Measurements from ENCODE around the gene CTXND2. TPM values are rescaled to one million over a fixed set of nuclear protein-coding genes. Genes with fewer than 3 reads are reported as not detected.

CTXND2 gene
- total RNA-seq, 2 experiments from 2014 or later: not detected

DNA sequence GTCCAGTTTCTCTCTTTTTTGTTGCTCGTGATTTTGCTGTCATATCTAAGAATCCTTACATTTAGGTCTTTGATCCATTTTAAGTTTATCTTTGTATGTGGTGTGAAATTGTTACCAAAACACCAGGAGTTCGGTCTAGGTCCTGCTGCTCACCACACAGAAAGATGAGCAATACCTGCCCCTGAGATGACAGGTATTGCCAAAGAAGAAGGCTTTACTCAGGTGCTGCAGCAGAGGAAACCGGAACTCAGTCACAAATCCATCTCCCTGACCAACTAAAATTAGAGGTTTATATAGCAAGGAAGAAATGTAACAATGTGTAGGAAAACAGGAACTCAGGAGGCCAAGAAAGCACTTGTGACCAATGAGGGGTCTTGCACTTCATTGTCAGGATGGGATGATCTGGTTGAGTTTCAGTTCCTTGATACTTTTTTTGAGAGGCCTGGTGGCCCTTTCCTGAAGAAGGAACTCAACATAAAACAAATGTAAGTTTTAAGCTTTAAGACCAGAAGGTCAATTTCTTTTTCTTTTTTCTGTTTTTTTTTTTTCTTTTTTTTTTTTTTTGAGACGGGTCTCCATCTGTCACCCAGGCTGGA lies 22.7 kb downstream of the CTXND2 start:
- intact Hi-C loops (cut with DNase I, micrococcal nuclease): loop anchor here in 1 of 2 experiments (5.0 kb wide), 1 partner anchor 463 kb away; the partner anchor contains the start of gene SELENBP1
- H3K36me3 ChIP-seq (ENCODE audit: insufficient read depth, low read length): no peaks in the 10 kb centered on the region
- ChIA-PET POLR2A (no interaction called here), CTCF (interaction anchor here (1.3 kb wide), 1 partner anchor 13 kb away, joined by 4 read pairs; no protein-coding TSS in a partner anchor)
- H3K9me3 Mint-ChIP-seq: no peaks in the 10 kb centered on the region
- H3K4me3 ChIP-seq (ENCODE audit: low read length): no peak overlapping the region
- ATAC-seq (ENCODE audit: poor library complexity): no peak
- H3K4me3 Mint-ChIP-seq: no peak overlapping the region
- H3K27ac Mint-ChIP-seq: no peak overlapping the region
- no peaks in the 10 kb centered on the region for H3K4me1 ChIP-seq (ENCODE audit: insufficient read depth, low read length)
- H3K27me3 ChIP-seq (ENCODE audit: control insufficient read depth in 1 of 2, insufficient read depth in 2 of 2, low read length in 2 of 2): no peaks in the 10 kb centered on the region
- no peak for DNase-seq
- no peak overlapping the region for H3K27ac ChIP-seq (ENCODE audit: low read depth in 1 of 2, low read length in 2 of 2)
- H3K9me3 ChIP-seq (ENCODE audit: control insufficient read depth in 1 of 2, insufficient read depth in 1 of 2, low read length in 2 of 2): no peaks in the 10 kb centered on the region
- no peaks in the 10 kb centered on the region for H3K36me3 Mint-ChIP-seq (ENCODE audit: low read depth)
- H3K27me3 Mint-ChIP-seq: no peaks in the 10 kb centered on the region
- no peaks in the 10 kb centered on the region for H3K4me1 Mint-ChIP-seq (ENCODE audit: low read depth)
- TF ChIP-seq, protein P1, sequence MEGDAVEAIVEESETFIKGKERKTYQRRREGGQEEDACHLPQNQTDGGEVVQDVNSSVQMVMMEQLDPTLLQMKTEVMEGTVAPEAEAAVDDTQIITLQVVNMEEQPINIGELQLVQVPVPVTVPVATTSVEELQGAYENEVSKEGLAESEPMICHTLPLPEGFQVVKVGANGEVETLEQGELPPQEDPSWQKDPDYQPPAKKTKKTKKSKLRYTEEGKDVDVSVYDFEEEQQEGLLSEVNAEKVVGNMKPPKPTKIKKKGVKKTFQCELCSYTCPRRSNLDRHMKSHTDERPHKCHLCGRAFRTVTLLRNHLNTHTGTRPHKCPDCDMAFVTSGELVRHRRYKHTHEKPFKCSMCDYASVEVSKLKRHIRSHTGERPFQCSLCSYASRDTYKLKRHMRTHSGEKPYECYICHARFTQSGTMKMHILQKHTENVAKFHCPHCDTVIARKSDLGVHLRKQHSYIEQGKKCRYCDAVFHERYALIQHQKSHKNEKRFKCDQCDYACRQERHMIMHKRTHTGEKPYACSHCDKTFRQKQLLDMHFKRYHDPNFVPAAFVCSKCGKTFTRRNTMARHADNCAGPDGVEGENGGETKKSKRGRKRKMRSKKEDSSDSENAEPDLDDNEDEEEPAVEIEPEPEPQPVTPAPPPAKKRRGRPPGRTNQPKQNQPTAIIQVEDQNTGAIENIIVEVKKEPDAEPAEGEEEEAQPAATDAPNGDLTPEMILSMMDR (IDR thresholded peaks at IDR 0.05): no peak

DNA sequence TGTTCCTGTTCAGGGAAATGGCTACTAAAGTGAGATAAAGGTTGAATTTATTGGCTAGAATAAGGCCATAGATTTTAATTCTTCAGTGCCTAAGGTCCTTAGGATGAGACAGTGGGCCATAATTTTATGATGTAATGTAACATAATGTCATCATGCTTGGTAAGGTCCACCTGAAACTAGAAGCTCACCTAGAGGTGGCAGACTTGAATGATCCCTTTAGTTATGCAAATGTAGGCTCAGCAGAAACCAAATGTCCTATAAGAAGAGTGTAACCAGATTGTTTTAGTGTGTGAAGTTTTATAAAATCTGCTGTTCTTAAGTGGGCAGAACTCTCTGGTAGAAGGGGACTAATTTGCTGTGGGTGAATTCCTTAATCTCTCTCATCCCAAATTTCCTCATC lies 25.7 kb downstream of the CTXND2 start:
- Mint-ChIP-seq H3K27me3 (no peaks in the 10 kb centered on the region), H3K9me3 (no peaks in the 10 kb centered on the region), H3K27ac (no peak overlapping the region), H3K36me3 (ENCODE audit: low read depth) (no peaks in the 10 kb centered on the region), H3K4me1 (ENCODE audit: low read depth) (no peaks in the 10 kb centered on the region), H3K4me3 (no peak overlapping the region)
- ATAC-seq (ENCODE audit: poor library complexity) (no peak), DNase-seq (no peak)
- Histone ChIP-seq H3K4me1 (ENCODE audit: insufficient read depth, low read length) (no peaks in the 10 kb centered on the region), H3K36me3 (ENCODE audit: insufficient read depth, low read length) (no peaks in the 10 kb centered on the region), H3K27me3 (ENCODE audit: control insufficient read depth in 1 of 2, insufficient read depth in 2 of 2, low read length in 2 of 2) (no peaks in the 10 kb centered on the region), H3K9me3 (ENCODE audit: control insufficient read depth in 1 of 2, insufficient read depth in 1 of 2, low read length in 2 of 2) (no peaks in the 10 kb centered on the region), H3K4me3 (ENCODE audit: low read length) (no peak overlapping the region), H3K27ac (ENCODE audit: low read depth in 1 of 2, low read length in 2 of 2) (no peak overlapping the region)
- CTCF ChIA-PET: interaction anchor here (0.8 kb wide), 2 partner anchors 10 kb away, joined by 3 read pairs; no protein-coding TSS in a partner anchor
- intact Hi-C loops (cut with DNase I, micrococcal nuclease): no loop called here
- POLR2A ChIA-PET: interaction anchor here (0.6 kb wide), 1 partner anchor 341 kb away, joined by 4 read pairs; no protein-coding TSS in a partner anchor
- TF ChIP-seq, protein P1 (IDR thresholded peaks at IDR 0.05): no peak

DNA sequence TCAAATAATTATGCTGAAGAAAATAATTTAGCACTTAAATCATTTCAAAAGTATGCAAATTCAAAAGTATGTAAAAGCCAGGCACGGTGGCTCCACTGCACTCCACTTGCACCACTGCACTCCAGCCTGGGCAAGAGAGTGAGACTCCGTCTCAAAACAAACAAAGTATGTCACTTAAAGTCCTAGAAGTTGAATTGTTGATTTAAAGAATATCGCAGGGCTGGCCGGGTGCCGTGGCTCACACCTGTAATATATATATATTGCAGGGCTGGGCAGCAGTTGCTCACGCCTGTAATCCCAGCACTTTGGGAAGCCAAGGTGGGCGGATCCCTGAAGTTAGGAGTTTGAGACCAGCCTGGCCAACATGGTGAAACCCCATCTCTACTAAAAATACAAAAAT lies 30.5 kb downstream of the CTXND2 start:
- DNase-seq (no peak), ATAC-seq (ENCODE audit: poor library complexity) (no peak)
- Mint-ChIP-seq H3K9me3 (no peaks in the 10 kb centered on the region), H3K4me1 (ENCODE audit: low read depth) (peaks cover 4% of the 10 kb centered on the region), H3K36me3 (ENCODE audit: low read depth) (no peaks in the 10 kb centered on the region), H3K4me3 (no peak overlapping the region), H3K27me3 (no peaks in the 10 kb centered on the region), H3K27ac (no peak overlapping the region)
- Histone ChIP-seq H3K4me1 (ENCODE audit: insufficient read depth, low read length) (no peaks in the 10 kb centered on the region), H3K9me3 (ENCODE audit: control insufficient read depth in 1 of 2, insufficient read depth in 1 of 2, low read length in 2 of 2) (no peaks in the 10 kb centered on the region), H3K4me3 (ENCODE audit: low read length) (no peak overlapping the region), H3K36me3 (ENCODE audit: insufficient read depth, low read length) (no peaks in the 10 kb centered on the region), H3K27ac (ENCODE audit: low read depth in 1 of 2, low read length in 2 of 2) (no peak overlapping the region), H3K27me3 (ENCODE audit: control insufficient read depth in 1 of 2, insufficient read depth in 2 of 2, low read length in 2 of 2) (no peaks in the 10 kb centered on the region)
- CTCF ChIA-PET: interaction anchor here (0.5 kb wide), 1 partner anchor 1079 kb away, joined by 4 read pairs; no protein-coding TSS in a partner anchor
- intact Hi-C loops (cut with DNase I, micrococcal nuclease): no loop called here
- TF ChIP-seq, protein P1 (IDR thresholded peaks at IDR 0.05): no peak
- POLR2A ChIA-PET: no interaction called here
